SH-SY5Y (cell line): ENCODE measurements around the gene MPV17.

Source experiments
- GATA2 ChIP-seq: IDR thresholded peaks from 2 replicates; pipeline ENCODE4 v1.6.1; 2011; ENCODE audit warnings: mild to moderate bottlenecking, low read depth, low read length
- GATA3 ChIP-seq: IDR thresholded peaks from 2 replicates; pipeline ENCODE4 v1.6.1; 2011; ENCODE audit warnings: low read depth, mild to moderate bottlenecking, low read length, moderate library complexity

MPV17 gene

GRCh38 chr2:27347641-27348040 lies 24.7 kb upstream of the MPV17 start:
- TF ChIP-seq GATA3 (no peak), GATA2 (no peak)

GRCh38 chr2:27336173-27336572 lies 13.3 kb upstream of the MPV17 start:
- TF ChIP-seq GATA2 (no peak), GATA3 (no peak)

- TF ChIP-seq GATA3 (no peak), GATA2 (no peak)
Measured at GRCh38 chr2:27335311-27335710, 12.4 kb upstream of the MPV17 start.

GRCh38 chr2:27324720-27325119 lies 1.8 kb upstream of the MPV17 start:
- TF ChIP-seq GATA2 (no peak), GATA3 (no peak)

- no peak for TF ChIP-seq GATA3
- no peak for TF ChIP-seq GATA2
Measured at GRCh38 chr2:27323596-27324285, 844 bp upstream of the MPV17 start.

GRCh38 chr2:27322301-27322765 lies 564 bp downstream of the MPV17 start:
- TF ChIP-seq GATA3 (no peak), GATA2 (no peak)

- no peak for TF ChIP-seq GATA2
- no peak for TF ChIP-seq GATA3
Measured at GRCh38 chr2:27320958-27321543, 1.8 kb downstream of the MPV17 start.

- TF ChIP-seq GATA2 (no peak), GATA3 (no peak)
Measured at GRCh38 chr2:27316655-27317412, 6.1 kb downstream of the MPV17 start.

GRCh38 chr2:27315122-27315521 lies 7.8 kb downstream of the MPV17 start:
- no peak for TF ChIP-seq GATA3
- TF ChIP-seq GATA2, result no peak

GRCh38 chr2:27314709-27315108 lies 8.2 kb downstream of the MPV17 start:
- TF ChIP-seq GATA3 (no peak), GATA2 (no peak)

GRCh38 chr2:27313882-27314645 lies 8.8 kb downstream of the MPV17 start:
- TF ChIP-seq GATA2 (no peak), GATA3 (no peak)

- TF ChIP-seq GATA2 (no peak), GATA3 (no peak)
Measured at GRCh38 chr2:27312152-27312551, 10.7 kb downstream of the MPV17 start.

GRCh38 chr2:27309651-27310050 lies 13.2 kb downstream of the MPV17 start:
- TF ChIP-seq GATA2 (no peak), GATA3 (no peak)

GRCh38 chr2:27308359-27308881 lies 14.5 kb downstream of the MPV17 start, which contains the start of gene UCN:
Gene UCN (minus strand): TSS chr2:27308445. CDS start chr2:27307895, 550 bp downstream.
- 0 out of 2 replicates have a peak, but pooled peaks have one; percentile 36 for TF ChIP-seq GATA2
- TF ChIP-seq GATA3, result no peak
